Osteocyte (in vitro differentiated cells): ENCODE measurements around the gene OR5B17. TPM values are rescaled to one million over a fixed set of nuclear protein-coding genes. Genes with fewer than 3 reads are reported as not detected.

Experiments used
- DNase-seq: peaks from one replicate; pipeline ENCODE4 v3.0.0; 2021; ENCODE audit warnings: mixed read lengths; ENCODE audit not compliant: unreplicated experiment; ENCODE audit errors: extremely low spot score
- H3K27ac Mint-ChIP-seq: one replicate; pipeline ENCODE4 v1.8.0; 2021; ENCODE audit warnings: mild to moderate bottlenecking, mixed read lengths; ENCODE audit not compliant: unreplicated experiment
- H3K27me3 Mint-ChIP-seq: one replicate; pipeline ENCODE4 v1.8.0; 2021; ENCODE audit warnings: mixed read lengths; ENCODE audit not compliant: unreplicated experiment
- H3K36me3 Mint-ChIP-seq: one replicate; pipeline ENCODE4 v1.8.0; 2021; ENCODE audit warnings: mixed read lengths; ENCODE audit not compliant: unreplicated experiment
- H3K4me1 Mint-ChIP-seq: one replicate; pipeline ENCODE4 v1.8.0; 2021; ENCODE audit warnings: mixed read lengths; ENCODE audit not compliant: unreplicated experiment
- H3K4me3 Mint-ChIP-seq: one replicate; pipeline ENCODE4 v1.8.0; 2021; ENCODE audit warnings: mild to moderate bottlenecking, moderate library complexity, mixed read lengths; ENCODE audit not compliant: unreplicated experiment
- H3K9me3 Mint-ChIP-seq: one replicate; pipeline ENCODE4 v1.8.0; 2021; ENCODE audit warnings: mixed read lengths; ENCODE audit not compliant: unreplicated experiment
- CTCF ChIP-seq: fragments of 200-600 bp; sonication (generic); IDR thresholded peaks from 2 replicates; pipeline ENCODE4 v1.5.0; 2021; ENCODE audit warnings: antibody characterized with exemption, mild to moderate bottlenecking, moderate library complexity
- total RNA-seq: library from RNA; stranded (reverse); gene quantifications from 2 replicates; pipeline ENCODE4 v1.2.1, GENCODE V29; 2021

The OR5B17 gene
- total RNA-seq, 1 donor from 2014 or later = not detected

GRCh38 chr11:58330861-58331260, 28.0 kb downstream of the OR5B17 start:
- peaks cover 61% of the 10 kb centered on the region for H3K9me3 Mint-ChIP-seq
- peaks cover 25% of the 10 kb centered on the region for H3K4me1 Mint-ChIP-seq
- no peaks in the 10 kb centered on the region for H3K27me3 Mint-ChIP-seq
- no peak overlapping the region for H3K4me3 Mint-ChIP-seq
- TF ChIP-seq CTCF = no peak
- no peak overlapping the region for H3K27ac Mint-ChIP-seq
- H3K36me3 Mint-ChIP-seq = peaks cover 9% of the 10 kb centered on the region
- DNase-seq = no peak

- no peak for DNase-seq
- Mint-ChIP-seq H3K36me3 (no peaks in the 10 kb centered on the region), H3K9me3 (peaks cover 1% of the 10 kb centered on the region), H3K4me3 (no peak overlapping the region), H3K27ac (no peak overlapping the region), H3K4me1 (peaks cover 12% of the 10 kb centered on the region), H3K27me3 (no peaks in the 10 kb centered on the region)
- no peak for TF ChIP-seq CTCF
These were observed 40.3 kb downstream of the OR5B17 start for GRCh38 chr11:58318532-58318931.

GRCh38 chr11:58316142-58316541, 42.7 kb downstream of the OR5B17 start:
- Mint-ChIP-seq H3K36me3 (no peaks in the 10 kb centered on the region), H3K4me1 (peaks cover 12% of the 10 kb centered on the region), H3K27me3 (no peaks in the 10 kb centered on the region), H3K9me3 (peaks cover 8% of the 10 kb centered on the region), H3K27ac (no peak overlapping the region), H3K4me3 (no peak overlapping the region)
- no peak for DNase-seq
- no peak for TF ChIP-seq CTCF

Other genes starting within 250 kb of the OR5B17 start
- not detected in 2 replicates for gene OR9I1, start 233.5 kb downstream of the OR5B17 start, total RNA-seq
- not detected in 2 replicates for gene OR9Q2, start 170.0 kb downstream of the OR5B17 start, total RNA-seq
- gene OR1S2, start 154.9 kb downstream of the OR5B17 start, total RNA-seq = not detected in 2 replicates
- not detected in 2 replicates for gene OR1S1, start 146.3 kb downstream of the OR5B17 start, total RNA-seq
- gene OR10Q1, start 130.2 kb downstream of the OR5B17 start, total RNA-seq = not detected in 2 replicates
- gene OR10W1, start 90.8 kb downstream of the OR5B17 start, total RNA-seq = not detected in 2 replicates
- gene OR5B3, start 47.8 kb upstream of the OR5B17 start, total RNA-seq = not detected in 2 replicates
- gene OR5B2, start 69.1 kb upstream of the OR5B17 start, total RNA-seq = not detected in 2 replicates
- not detected in 2 replicates for gene OR5B12, start 83.2 kb upstream of the OR5B17 start, total RNA-seq
- gene OR5B21, start 149.0 kb upstream of the OR5B17 start, total RNA-seq = not detected in 2 replicates
- gene LPXN, start 216.8 kb upstream of the OR5B17 start, total RNA-seq = 6.2 and 7.3 TPM in 2 replicates
- gene ZFP91, start 220.0 kb upstream of the OR5B17 start, total RNA-seq = 55.4 and 56.7 TPM in 2 replicates